Activated T-cell treated with anti-CD3 and anti-CD28 coated beads, Interleukin-2, amount 50 U/mL, for 24 hours (primary cell): Measurements from ENCODE around the gene COL4A1.

Source experiments
- DNase-seq: peaks from one replicate; pipeline ENCODE4 v3.0.0-alpha.2; 2020
- H3K27ac Mint-ChIP-seq: 2 replicates; pipeline ENCODE4 v1.8.0; 2020; ENCODE audit warnings: mild to moderate bottlenecking, mixed read lengths
- H3K27me3 Mint-ChIP-seq: 2 replicates; pipeline ENCODE4 v1.8.0; 2020; ENCODE audit warnings: mixed read lengths
- H3K36me3 Mint-ChIP-seq: 2 replicates; pipeline ENCODE4 v1.8.0; 2020; ENCODE audit warnings: low read depth, mixed read lengths
- H3K4me1 Mint-ChIP-seq: 2 replicates; pipeline ENCODE4 v1.8.0; 2020; ENCODE audit warnings: low read depth, mixed read lengths
- H3K4me3 Mint-ChIP-seq: 2 replicates; pipeline ENCODE4 v1.8.0; 2020; ENCODE audit warnings: mild to moderate bottlenecking, moderate library complexity, mixed read lengths
- H3K9me3 Mint-ChIP-seq: 2 replicates; pipeline ENCODE4 v1.8.0; 2020; ENCODE audit warnings: mixed read lengths

The COL4A1 gene

DNA sequence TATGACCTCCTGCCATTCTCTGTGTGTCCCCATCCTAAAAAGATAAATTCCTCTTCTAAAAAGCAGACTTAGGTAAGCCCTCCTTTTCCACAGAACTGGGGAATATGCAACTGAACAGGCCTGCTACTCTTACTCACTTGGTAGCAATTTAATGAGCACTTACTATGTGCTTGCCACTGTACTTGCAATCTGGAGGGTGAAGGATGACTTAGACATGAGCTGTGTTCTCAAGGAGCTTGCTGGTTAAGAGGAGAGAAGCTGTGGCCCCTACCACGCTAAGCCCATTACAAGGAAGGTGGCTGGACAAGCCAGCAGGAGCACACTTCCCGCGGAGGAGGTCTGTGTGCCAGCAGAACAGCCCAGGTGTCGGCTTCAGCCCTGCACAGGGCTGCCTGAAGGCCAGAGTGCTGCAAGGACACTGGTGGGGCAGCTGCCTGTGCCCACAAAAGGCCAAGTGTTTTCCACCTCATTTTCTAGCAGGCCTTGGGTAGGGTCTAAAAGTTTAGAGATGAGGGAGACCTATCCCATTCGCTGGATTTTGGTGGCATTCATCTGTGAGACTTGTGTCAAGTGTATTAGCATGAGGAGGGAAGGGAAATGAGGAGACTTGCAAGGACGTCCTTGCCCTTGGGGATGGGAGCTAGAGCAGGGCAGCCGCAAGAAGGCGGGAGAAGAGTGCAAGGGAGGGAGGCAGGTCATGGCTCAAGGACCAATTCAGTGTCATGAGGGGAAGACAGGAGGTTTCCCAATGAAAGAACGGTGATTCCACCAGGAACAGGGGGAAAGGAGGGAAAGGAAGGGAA lies 52.0 kb downstream of the COL4A1 start:
- no peak for DNase-seq
- peaks cover 4% of the 10 kb centered on the region for H3K9me3 Mint-ChIP-seq
- no peak overlapping the region for H3K4me3 Mint-ChIP-seq
- no peaks in the 10 kb centered on the region for H3K36me3 Mint-ChIP-seq
- no peaks in the 10 kb centered on the region for H3K4me1 Mint-ChIP-seq
- peaks cover 8% of the 10 kb centered on the region for H3K27me3 Mint-ChIP-seq
- H3K27ac Mint-ChIP-seq: no peak overlapping the region

DNA sequence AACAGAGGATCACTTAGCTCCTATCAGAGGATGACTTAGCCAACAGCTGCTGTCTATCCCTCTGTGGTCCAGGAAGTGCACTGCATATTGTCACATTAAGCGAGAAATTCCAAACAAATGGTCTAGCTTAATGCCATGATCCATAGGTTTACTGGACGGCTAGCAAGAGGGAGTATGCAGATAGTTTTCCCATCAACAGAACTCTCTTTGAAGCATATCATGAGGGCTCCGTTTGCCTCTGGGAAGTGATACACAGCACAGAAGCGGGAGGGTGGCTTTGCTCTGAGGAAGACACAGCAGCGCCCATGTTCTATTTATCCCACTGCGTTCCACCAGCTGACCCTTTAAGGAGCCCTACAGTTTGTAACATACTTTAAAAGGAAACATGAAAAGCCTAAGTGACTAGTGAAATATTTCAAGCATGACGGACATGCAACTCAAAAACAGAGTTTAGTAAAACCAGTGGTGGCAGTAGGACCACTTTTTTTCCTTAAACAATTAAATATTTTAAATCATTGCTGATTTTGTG lies 52.7 kb downstream of the COL4A1 start:
- Mint-ChIP-seq H3K36me3 (no peaks in the 10 kb centered on the region), H3K27me3 (peaks cover 8% of the 10 kb centered on the region), H3K9me3 (peaks cover 4% of the 10 kb centered on the region), H3K4me3 (no peak overlapping the region), H3K27ac (no peak overlapping the region), H3K4me1 (no peaks in the 10 kb centered on the region)
- DNase-seq: no peak

DNA sequence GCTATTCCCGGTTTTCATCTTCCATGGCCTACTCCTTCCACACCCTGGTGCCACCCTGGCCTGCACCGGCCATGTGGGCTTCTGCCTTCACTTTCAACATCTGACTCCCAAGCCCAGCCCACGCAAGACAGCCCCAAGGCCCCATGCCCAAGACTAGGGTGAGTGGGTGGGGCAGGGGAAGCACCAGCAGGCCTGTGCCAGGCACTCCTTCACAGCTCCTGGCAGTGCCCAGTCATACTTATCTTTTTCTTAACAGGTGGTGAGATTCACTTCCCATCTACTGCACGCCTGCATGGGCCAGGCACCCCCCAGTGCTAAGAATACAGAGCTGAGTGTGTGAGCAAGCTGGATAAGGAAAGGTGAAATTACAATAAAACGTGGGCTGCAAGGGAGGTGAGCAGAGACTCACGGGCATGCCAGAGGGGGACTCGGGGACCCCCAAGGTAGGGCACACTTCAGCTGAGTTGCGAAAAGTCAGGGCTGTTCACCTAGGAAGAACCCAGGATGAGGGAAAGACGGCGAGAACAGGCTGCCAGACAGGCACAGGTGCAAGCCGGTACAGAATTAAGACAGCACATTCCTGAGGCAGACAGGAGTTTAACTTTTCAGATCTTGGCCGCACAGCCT lies 55.7 kb downstream of the COL4A1 start:
- peaks cover 18% of the 10 kb centered on the region for H3K27me3 Mint-ChIP-seq
- H3K9me3 Mint-ChIP-seq: peaks cover 3% of the 10 kb centered on the region
- DNase-seq: no peak
- no peaks in the 10 kb centered on the region for H3K36me3 Mint-ChIP-seq
- no peak overlapping the region for H3K4me3 Mint-ChIP-seq
- no peak overlapping the region for H3K27ac Mint-ChIP-seq
- H3K4me1 Mint-ChIP-seq: no peaks in the 10 kb centered on the region

DNA sequence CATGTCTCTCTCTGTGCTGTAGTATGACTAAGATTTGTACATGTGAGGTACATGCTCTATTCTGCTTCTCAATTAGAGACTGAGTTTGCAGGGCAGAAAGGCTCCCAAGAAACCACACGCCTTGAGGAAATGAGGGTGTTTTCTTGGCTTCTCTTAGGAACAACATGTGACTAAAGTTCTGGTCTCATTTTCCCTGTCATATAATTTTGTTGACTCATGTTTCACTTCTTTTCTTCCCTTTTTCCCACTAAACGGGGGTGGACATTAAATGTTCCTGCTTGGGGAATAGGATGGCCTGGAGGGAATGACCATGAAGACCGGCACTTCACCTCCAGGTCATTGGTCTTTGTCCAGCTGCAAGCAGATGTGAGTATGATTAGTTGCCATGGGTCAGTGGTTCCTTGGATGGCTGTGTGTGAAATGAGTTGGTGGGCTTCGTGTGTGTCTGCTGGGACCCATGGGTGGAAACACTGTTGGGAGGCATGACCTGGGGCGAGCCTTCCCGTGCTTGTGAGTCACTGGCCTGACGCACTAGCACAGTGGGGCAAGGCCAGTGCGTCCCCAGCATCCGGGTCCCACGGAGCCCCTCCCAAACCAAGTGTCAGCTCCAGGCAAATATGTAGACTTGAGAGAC lies 56.6 kb downstream of the COL4A1 start:
- peaks cover 22% of the 10 kb centered on the region for H3K27me3 Mint-ChIP-seq
- no peaks in the 10 kb centered on the region for H3K36me3 Mint-ChIP-seq
- DNase-seq: no peak
- H3K9me3 Mint-ChIP-seq: no peaks in the 10 kb centered on the region
- H3K27ac Mint-ChIP-seq: no peak overlapping the region
- no peaks in the 10 kb centered on the region for H3K4me1 Mint-ChIP-seq
- no peak overlapping the region for H3K4me3 Mint-ChIP-seq

DNA sequence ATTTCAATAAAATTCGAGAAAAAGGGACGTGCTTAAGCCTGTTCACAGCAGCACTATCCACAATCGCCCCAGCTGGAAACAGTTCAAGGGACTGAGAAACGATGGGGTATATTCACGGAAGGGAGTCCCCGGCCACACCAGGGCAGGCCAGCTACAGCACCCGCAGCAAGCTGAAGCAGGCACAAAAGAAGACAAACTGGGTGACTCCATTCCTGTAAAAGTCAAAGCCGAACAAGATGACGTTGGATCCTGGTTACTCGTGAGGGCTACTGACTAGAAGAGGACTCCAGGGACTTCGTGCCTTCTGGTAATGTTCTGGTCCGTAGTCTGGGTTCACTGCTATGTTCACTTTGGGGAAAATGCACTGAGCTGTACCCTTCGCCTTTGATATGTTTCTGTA lies 57.6 kb downstream of the COL4A1 start:
- Mint-ChIP-seq H3K27me3 (peaks cover 29% of the 10 kb centered on the region), H3K27ac (no peak overlapping the region), H3K4me3 (no peak overlapping the region), H3K9me3 (no peaks in the 10 kb centered on the region), H3K4me1 (no peaks in the 10 kb centered on the region), H3K36me3 (no peaks in the 10 kb centered on the region)
- no peak for DNase-seq

DNA sequence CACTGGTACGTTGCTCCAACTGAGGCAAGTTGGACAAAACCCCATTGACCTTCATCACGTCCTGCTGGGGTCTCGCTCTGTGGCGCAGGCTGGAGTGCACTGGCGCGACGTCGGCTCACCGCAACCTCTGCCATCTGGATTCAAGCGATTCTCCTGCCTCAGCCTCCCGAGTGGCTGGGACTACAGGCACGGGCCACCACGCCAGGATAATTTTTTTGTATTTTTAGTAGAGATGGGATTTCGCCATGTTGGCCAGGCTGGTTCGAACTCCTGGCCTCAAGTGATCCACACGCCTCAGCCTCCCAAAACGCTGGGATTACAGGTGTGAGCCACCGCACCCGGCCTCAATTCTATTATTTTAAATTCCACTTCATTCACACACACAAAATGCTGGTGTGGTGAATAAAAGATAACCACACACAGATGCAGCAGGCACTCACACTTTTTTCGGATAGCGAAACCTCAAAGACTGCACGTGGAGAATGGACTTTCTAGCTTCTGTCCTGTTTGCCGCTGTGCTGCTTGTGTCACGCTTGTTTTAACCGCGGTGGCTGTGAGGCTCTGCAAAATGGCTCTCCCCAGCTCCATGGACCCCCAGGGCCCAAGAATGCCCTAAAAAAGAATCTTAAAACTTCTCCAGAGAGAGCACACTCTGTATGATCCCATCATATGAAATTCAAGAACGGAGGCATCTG lies 58.4 kb downstream of the COL4A1 start:
- Mint-ChIP-seq H3K9me3 (no peaks in the 10 kb centered on the region), H3K27me3 (peaks cover 31% of the 10 kb centered on the region), H3K4me1 (no peaks in the 10 kb centered on the region), H3K4me3 (no peak overlapping the region), H3K27ac (no peak overlapping the region), H3K36me3 (no peaks in the 10 kb centered on the region)
- no peak for DNase-seq

DNA sequence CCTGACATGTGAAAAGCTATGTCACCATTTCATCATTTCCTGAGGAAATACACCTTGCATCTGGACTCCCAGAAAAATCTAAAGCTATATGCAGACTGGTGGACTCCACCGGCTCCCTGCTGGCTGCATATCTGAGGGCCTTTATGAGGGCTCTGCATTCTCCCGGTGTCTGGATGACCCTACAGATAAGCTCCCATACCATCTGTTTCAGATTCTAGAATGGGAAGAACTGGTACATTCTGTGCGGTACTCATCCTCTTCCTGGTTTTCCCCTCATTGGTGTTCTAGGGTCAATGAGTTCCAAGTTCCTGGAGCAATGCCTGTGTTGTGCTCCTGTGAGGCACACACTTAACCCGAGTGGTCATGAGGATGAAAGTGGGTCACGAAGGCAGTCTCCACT lies 60.4 kb downstream of the COL4A1 start:
- H3K9me3 Mint-ChIP-seq: no peaks in the 10 kb centered on the region
- no peaks in the 10 kb centered on the region for H3K36me3 Mint-ChIP-seq
- no peak overlapping the region for H3K4me3 Mint-ChIP-seq
- peaks cover 40% of the 10 kb centered on the region for H3K27me3 Mint-ChIP-seq
- H3K4me1 Mint-ChIP-seq: no peaks in the 10 kb centered on the region
- DNase-seq: no peak
- no peak overlapping the region for H3K27ac Mint-ChIP-seq

DNA sequence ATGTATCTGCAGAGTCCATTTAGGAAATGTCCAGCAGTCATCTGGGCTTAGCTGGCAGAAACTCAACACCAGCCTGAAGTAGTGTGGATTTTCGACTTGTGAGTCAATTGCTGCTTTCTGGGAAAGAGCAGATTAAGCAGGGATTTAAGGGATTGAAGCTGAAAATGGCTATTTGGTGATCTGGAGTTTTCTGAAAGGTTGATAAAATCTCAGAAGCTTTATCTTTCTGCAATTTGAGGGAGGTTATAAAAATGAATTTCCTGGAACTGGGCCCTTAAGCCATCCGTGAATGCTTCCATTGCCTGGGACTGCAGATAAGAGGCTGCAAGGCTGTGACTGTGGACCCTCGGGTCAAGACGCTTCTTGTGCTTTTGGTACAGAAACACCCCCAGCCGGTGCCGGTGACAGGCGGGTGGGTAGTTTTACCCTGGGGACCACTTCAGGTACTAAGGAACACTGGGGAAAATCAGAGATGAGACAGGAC lies 61.5 kb downstream of the COL4A1 start:
- H3K27ac Mint-ChIP-seq: no peak overlapping the region
- DNase-seq: no peak
- no peaks in the 10 kb centered on the region for H3K4me1 Mint-ChIP-seq
- no peaks in the 10 kb centered on the region for H3K9me3 Mint-ChIP-seq
- no peak overlapping the region for H3K4me3 Mint-ChIP-seq
- H3K36me3 Mint-ChIP-seq: no peaks in the 10 kb centered on the region
- peaks cover 41% of the 10 kb centered on the region for H3K27me3 Mint-ChIP-seq

DNA sequence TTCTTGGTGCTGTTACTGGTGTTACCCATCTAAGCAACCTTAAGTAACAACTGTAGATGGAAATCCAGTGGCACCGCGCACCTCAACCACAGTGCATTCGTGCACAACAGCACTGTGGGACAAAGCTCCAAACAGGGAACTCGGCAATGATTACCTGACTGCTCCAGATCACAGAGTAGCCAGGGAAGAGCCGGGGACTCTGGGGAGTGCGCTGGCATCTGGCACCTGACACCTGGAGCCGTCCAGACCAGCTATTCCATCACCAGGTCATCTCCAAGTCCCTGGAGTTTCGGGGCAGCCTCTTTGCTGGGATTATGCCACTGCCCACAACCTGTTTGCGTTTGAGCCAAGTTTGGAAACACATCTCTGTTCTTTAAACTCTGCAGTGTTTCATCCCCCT lies 62.0 kb downstream of the COL4A1 start:
- no peaks in the 10 kb centered on the region for H3K9me3 Mint-ChIP-seq
- no peaks in the 10 kb centered on the region for H3K4me1 Mint-ChIP-seq
- no peak for DNase-seq
- no peak overlapping the region for H3K4me3 Mint-ChIP-seq
- no peak overlapping the region for H3K27ac Mint-ChIP-seq
- no peaks in the 10 kb centered on the region for H3K36me3 Mint-ChIP-seq
- H3K27me3 Mint-ChIP-seq: peaks cover 39% of the 10 kb centered on the region

DNA sequence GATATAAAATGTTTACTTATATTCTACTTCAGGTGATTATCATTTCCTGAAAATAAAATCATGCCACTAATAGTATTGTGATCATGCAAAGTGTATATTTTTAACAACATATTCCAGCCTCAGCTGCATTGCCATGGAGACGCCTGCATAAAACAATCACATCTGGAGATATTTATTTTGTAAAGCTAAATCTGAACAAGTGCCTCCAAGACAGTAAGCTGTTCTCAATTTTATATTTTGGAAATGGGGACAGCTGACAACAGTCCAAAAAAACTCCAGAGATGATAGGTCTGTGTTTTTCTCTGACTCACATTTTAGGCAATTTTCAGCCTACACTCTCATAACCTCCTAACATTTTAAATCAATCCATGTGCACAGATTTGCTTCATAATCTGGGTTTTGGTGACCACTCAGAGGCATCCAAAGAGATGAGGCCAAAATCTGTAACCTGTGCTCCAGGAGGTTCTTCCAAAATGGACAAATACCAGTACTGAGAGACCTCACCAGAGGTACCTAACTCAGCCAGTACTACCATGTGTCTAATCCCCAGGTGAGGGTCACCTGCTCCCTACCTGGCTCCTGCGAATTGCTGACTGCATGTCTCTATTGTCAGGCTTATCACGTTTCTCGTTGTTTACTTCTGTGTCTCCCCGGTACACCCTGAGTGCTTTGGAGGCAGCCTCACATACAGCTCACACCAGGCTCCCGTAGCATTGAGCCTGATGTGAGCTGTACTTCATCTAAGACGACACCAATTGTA lies 62.7 kb downstream of the COL4A1 start:
- Mint-ChIP-seq H3K27ac (no peak overlapping the region), H3K4me3 (no peak overlapping the region), H3K36me3 (no peaks in the 10 kb centered on the region), H3K9me3 (no peaks in the 10 kb centered on the region), H3K27me3 (peaks cover 39% of the 10 kb centered on the region), H3K4me1 (no peaks in the 10 kb centered on the region)
- DNase-seq: no peak

DNA sequence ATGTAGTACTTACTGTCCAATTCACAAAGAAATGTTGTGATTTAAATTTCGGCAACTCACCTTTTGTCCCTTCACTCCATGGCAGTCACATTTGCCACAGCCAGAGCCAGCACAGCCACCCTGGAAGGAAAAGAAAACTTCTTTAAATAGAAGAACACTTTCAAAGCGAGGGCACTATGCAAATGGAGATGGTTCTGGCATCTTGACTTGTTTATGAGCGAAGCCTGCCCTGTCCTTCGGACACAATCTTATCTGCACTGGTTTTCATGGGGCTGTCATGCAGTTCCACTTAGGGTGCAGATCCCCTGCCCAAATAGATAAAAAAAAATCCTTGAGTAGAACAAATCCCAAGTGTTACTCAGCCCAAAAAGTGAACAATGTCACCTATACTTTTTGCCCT lies 64.3 kb downstream of the COL4A1 start:
- no peaks in the 10 kb centered on the region for H3K4me1 Mint-ChIP-seq
- no peaks in the 10 kb centered on the region for H3K9me3 Mint-ChIP-seq
- H3K27me3 Mint-ChIP-seq: peaks cover 41% of the 10 kb centered on the region
- DNase-seq: no peak
- no peak overlapping the region for H3K27ac Mint-ChIP-seq
- no peaks in the 10 kb centered on the region for H3K36me3 Mint-ChIP-seq
- no peak overlapping the region for H3K4me3 Mint-ChIP-seq

DNA sequence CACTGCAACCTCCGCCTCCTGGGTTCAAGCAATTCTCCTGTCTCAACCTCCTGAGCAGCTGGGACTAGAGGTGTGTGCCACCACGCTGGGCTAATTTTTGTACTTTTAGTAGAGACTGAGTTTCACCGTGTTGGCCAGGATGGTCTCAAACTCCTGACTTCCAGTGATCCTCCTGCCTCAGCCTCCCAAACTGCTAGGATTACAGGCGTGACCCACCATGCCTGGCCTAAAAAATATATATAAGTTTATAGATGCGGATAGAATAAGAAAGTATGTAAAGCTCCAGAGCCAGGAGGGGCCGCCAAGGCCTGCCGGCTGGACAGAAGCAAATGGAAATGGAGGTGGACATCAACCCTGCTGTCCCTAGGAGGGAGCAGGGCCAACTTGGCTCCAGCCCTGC lies 66.0 kb downstream of the COL4A1 start:
- H3K9me3 Mint-ChIP-seq: no peaks in the 10 kb centered on the region
- H3K4me3 Mint-ChIP-seq: no peak overlapping the region

DNA sequence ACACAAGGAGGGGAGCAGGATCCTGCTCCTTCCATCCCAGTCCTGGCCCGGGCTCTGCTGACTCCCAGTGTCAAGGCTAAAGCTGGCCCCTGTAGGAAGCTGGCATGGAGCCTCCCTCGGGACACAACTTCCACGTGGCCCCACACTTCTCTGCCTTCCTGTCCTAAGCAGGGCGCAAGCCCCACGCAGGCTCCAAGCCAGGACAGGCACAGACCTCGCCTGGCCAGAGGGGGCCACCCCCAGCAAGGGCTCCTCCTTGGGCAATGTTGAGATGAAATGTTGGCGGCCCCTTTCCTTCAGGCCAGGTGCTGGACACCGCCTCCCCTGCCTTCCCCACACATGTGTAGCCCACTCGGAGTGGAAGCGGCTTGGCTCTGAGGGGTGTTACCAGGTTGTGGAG lies 66.6 kb downstream of the COL4A1 start:
- DNase-seq: no peak
- Mint-ChIP-seq H3K27me3 (peaks cover 46% of the 10 kb centered on the region), H3K36me3 (no peaks in the 10 kb centered on the region), H3K9me3 (no peaks in the 10 kb centered on the region), H3K4me1 (no peaks in the 10 kb centered on the region), H3K27ac (no peak overlapping the region), H3K4me3 (no peak overlapping the region)

More for the DNA sequence above, 66.0 kb downstream of the COL4A1 start:
- H3K36me3 Mint-ChIP-seq: no peaks in the 10 kb centered on the region
- no peak overlapping the region for H3K27ac Mint-ChIP-seq
- DNase-seq: no peak
- no peaks in the 10 kb centered on the region for H3K4me1 Mint-ChIP-seq
- peaks cover 48% of the 10 kb centered on the region for H3K27me3 Mint-ChIP-seq
